ENCODE measurements around the gene GPR162.

The GPR162 gene

DNA sequence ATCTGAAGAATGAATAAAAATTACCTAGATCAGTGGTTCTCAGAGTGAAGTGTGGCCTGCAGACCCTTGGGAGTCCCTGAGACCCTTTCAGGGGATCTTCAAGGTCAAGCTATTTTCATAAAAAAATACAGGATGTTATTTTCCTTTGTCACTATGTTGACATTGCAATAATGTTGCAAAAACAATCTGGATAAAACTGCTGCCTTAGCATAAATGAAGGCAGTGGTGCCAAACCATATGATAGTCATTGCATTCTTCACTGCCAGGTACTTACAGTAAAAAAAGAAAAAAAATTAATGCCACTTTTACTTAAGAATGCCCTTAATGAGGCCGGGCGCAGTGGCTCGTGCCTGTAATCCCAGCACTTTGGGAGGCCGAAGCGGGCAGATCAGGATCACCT lies 34.3 kb upstream of the GPR162 start:
- DNase-seq (ENCODE audit: low read depth in 2 of 3, low spot score in 2 of 3): no peak

DNA sequence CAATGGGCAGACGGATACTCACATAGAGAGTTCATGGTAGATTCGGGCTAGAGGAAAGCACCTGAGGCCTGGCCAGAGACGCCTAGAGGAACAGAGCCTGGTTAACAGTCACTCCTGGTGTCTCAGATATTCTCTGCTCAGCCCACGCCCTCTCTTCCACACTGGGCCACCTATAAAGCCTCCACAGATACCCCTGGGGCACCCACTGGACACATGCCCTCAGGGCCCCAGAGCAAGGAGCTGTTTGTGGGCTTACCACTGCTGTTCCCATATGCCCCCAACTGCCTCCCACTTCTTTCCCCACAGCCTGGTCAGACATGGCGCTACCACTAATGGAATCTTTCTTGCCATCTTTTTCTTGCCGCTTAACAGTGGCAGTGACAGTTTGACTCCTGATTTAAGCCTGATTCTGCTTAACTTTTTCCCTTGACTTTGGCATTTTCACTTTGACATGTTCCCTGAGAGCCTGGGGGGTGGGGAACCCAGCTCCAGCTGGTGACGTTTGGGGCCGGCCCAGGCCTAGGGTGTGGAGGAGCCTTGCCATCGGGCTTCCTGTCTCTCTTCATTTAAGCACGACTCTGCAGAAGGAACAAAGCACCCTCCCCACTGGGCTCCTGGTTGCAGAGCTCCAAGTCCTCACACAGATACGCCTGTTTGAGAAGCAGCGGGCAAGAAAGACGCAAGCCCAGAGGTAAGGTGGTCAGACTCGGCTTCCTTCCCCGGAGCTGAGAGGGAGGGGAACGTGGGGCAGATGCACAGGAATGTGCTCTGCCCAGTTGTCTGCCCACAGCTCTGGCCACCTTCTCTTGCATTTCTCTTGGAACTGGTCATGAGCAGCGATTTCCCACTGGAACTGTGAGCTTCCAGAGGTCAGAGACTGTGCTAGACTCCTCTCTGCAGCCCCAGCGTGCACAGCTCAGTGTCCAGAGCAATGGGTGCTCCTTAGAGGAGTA lies 32.4 kb upstream of the GPR162 start, which contains the start of gene CD4:
Gene CD4 (plus strand): TSS at position 557 of the 953 bp plus-strand sequence. CDS start 10,611 bp downstream, outside the sequence.
- DNase-seq (ENCODE audit: low read depth in 2 of 3, low spot score in 2 of 3): no peak

DNA sequence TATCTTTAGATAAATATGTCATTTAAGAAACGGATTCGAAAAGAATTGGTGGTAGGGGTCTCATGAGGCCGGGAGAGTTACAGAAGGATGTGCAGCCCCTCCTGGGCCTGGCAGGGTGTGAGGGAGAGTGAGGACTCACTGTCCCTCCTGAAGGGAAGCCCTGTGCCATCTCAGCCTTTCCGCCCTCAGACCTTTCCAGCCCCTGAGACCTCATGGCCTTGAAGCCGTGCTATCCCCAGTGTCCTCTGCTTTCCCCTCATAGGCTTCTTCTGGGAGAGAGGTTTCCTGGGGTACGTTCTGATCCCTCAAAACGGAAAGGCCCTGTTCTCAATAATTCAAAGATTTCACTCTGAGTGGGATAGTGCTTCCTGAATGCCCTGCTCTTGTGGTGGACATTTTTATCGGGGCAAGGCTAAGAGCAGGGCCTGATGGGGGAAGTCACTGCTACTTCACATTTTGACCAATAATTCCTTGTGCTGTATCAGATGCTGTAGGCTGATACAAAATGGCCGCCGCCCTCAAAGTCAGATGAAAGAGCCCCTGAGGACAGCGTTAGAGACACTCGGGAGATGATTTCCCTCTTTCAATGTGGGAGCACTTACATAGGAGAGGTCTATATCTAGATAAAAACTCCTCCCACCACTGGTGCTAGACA lies 31.0 kb upstream of the GPR162 start:
- no peak for DNase-seq (ENCODE audit: low read depth in 2 of 3, low spot score in 2 of 3)

DNA sequence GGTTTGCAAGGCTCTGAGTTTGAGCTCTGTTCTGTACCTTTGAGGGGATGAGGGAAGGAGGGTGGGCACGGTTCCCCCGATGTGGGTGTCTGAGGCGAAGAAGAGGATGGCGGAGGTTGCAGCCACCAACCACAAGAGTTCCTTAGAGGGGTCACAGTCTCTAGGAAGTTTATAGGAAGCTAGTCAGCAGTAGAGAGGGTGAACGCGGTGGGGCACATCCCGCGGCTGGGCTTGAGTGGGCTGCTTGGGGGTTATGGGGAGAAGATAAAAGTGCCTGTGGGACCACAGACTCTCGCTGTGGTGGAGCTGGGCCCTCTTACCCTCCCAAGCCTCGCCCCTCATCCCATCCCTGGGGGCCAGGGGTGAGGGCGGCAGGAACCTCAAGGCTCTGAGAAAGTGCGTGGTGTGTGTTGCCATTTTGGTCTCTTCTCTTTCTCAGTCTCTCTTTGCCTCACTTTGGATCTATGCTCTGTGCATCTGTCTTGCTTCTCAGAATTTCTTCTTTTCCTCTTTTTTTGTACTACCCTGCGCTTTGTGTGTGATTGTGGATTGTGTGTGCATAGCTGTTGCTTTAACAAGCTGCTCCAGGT lies 29.6 kb upstream of the GPR162 start:
- no peak for DNase-seq (ENCODE audit: low read depth in 2 of 3, low spot score in 2 of 3)

DNA sequence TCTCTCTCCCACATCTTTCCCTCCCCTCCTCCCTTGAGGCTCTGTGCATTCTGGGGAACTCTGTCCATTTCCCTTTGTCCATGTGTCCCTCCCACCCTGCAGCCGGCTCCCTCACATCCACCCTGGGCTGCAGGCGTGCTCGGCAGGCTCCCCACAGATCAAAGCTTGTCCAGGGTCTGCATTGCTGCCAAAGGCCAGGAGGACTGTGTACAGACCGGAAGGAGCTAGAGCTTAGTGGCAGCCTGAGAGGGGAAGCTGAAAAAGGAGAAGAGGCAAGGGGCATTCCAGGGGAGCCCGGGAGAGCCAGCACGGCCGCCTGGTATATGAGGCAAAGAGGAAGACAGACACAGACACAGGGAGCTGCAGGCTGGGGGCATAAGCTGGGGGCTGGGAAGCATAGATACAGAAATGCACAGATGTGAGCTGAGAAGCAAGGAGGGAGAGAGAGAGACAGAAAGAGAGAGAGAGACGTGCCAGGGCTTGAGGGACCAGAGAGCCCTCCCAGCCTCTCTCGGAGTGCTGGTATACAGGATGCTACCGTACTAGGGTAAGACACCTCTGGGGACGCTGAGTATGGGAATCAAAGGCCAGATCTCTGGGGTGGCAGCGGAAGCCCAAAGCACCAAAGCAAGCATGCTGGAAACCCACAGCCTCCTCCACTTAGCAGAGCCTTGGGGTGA lies 29.0 kb upstream of the GPR162 start:
- no peak for DNase-seq (ENCODE audit: low read depth in 2 of 3, low spot score in 2 of 3)

DNA sequence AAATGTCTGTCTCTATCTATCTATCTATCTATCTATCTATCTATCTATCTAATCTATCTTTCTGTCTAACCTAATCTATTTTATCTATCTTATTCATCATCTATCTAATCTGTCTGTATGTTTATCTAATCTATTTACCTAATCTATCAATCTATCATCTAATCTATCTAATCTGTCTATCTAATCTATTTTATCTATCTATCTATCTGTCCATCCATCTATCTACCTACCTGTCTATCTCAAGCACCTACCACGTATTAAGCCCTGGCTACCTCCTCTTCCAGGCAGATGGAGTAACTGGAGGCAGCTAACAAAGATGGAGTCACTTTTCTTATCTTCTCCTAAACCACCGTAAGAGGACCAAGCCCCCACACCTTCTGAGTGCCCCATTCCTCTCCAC lies 26.5 kb upstream of the GPR162 start:
- DNase-seq (ENCODE audit: low read depth in 2 of 3, low spot score in 2 of 3): no peak

DNA sequence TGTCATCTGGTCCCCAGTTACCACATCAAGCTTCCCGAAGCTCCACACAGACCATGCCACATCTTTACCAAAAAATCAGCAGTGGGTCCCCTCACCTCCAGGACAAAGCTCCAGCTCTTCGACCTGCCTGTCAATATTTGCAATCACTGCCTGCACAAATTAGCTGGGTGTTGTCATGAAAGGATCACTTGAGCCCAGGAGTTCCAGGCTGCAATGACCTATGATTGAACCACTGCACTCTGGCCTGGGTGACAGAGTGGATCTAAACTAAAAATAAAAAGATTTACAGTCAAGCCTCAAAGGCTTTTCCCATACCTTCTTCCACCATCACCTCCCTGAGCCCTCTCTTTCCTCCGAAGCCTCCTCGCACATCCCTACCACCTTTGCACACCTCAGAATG lies 25.0 kb upstream of the GPR162 start:
- DNase-seq (ENCODE audit: low read depth in 2 of 3, low spot score in 2 of 3): no peak

DNA sequence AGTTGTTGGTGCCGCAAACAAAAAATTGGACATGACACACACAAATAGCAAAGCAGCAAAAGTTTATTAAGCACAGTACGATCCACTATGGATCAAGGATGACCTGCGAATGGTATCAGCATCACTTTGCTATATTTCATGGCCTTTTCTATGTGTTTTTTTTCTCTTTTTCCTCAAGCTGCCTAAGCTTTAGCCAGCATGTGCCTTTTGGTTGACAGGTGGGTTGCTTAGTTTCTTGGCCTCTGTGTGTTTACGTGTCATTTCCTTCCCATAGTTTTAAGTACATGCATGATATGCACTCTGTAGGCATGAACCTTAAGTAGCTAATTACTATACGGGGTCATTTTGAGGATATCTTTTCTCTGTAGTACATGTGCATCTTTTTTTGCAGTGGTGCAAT lies 22.5 kb upstream of the GPR162 start:
- DNase-seq (ENCODE audit: low read depth in 2 of 3, low spot score in 2 of 3): no peak

DNA sequence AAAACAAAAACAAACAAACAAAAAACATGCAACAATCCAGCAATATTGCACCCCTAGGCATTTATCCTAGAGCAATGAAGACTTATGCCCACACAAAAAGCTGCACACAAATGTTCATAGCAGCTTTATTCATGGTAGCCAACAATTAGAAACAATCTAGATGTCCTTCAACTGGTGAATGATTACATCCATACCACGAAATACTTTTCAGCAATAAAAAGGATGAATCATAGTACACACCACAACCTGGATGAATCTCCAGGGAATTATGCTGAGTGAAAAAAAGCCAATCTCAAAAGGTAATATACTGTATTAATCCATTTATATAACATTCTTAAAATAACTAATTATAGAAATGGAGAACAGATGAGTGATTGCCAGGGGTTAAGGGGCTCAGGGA lies 14.5 kb upstream of the GPR162 start:
- no peak for DNase-seq (ENCODE audit: low read depth in 2 of 3, low spot score in 2 of 3)

DNA sequence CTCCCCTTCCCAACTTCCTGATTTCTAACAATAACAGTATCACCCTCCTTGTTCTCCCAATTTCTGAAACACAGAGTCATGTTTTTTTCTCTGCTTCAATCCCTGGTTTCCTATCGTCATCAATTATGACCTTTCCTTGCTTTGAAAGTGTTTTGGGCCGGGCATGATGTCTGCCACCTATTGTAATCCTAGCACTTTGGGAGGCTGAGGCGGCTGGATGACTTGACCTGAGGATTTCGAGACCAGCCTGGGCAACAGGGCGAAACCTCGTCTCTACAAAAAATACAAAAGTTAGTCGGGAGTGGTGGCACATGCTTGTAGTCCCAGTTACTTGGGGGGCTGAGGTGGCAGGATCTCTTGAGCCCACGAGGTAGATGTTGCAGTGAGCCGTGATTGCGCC lies 12.6 kb upstream of the GPR162 start:
- no peak for DNase-seq (ENCODE audit: low read depth in 2 of 3, low spot score in 2 of 3)

DNA sequence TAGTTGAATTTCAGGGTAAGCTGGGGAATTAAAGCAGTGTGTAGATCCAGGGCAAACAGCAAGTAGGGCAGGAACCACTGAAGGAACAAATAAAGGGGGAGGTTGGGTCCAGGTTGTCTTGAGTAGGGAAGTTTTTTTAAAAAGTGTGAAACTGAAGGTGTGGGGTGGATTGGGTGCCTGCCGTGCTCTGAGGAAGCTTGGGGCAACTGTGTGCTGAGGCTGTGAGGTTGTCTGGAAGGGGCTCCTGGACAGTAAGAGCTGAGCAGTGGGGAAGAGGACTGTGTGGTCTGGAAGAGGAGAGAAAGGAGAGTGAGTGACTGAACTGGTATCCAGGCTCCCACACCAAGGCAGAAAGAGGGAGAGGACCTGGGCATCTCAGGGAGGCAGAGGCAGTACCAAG lies 10.9 kb upstream of the GPR162 start:
- DNase-seq (ENCODE audit: low read depth in 2 of 3, low spot score in 2 of 3): no peak

DNA sequence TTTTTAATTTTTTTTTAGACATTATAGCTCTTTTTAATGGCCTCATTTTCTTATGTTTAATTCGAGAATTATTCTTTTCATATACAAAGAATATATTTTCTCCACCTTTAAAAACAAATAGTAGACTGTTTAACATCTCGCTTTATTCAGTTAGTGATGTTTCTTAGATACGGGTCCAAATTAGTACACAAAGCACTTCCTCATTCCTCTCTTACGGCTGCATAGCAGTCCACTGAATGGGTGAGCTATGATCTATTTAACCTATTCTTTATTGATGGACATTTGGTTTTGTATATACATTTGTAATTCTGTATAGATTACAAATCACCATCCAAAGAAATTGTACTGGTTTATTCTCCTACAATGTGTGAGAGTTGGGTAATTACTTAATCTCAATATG lies 8.3 kb upstream of the GPR162 start:
- DNase-seq (ENCODE audit: low read depth in 2 of 3, low spot score in 2 of 3): no peak

DNA sequence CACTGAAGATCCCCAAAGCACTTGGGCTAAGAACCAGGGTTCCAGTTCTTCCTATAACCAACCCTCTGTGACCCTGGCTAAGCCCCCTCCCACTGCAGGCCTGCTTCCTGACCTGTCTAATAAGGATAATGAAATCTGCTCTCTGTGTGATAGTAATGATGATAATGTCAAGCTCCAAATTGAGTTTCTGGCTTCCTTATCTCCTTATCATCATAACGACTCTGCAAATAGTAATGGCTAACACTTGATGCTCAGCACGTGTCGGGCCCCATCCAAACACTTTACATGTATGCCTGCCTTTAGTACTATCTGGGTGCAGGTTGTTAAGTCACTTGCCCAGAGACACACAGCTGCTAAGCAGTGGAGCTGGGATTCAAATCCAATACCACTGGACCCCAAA lies 5.0 kb upstream of the GPR162 start:
- no peak for DNase-seq (ENCODE audit: low read depth in 2 of 3, low spot score in 2 of 3)

DNA sequence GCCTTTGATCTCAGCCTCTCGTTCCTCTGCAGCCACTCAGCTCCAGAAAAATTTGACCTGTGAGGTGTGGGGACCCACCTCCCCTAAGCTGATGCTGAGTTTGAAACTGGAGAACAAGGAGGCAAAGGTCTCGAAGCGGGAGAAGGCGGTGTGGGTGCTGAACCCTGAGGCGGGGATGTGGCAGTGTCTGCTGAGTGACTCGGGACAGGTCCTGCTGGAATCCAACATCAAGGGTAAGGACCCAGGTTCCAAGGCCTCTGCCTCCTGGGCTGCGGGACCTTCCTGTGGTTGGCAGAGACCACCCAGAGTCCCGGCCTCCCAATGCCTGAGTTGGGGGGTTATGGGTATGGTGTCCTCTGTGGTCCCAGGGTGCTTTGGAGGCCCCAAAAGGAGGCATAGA lies 4.5 kb upstream of the GPR162 start:
- DNase-seq (ENCODE audit: low read depth in 2 of 3, low spot score in 2 of 3): no peak

DNA sequence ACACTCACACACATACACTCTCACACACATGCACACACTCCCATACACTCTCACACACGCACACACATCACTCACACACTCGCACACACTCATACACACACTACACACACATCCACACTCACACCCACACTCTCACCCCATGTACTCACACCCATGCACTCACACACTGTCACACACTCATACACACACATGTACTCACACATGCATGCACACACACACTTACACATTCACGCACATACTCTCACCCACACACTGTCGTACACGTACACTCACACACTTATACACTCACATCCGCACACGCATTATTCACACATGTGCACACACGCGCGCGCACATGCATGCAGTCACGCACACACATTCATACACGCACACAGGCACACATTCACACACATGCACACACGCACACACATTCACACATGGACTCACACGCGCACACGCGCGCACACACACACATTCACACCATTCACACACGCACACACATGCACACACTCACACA lies 3.9 kb upstream of the GPR162 start:
- DNase-seq (ENCODE audit: low read depth in 2 of 3, low spot score in 2 of 3): no peak

DNA sequence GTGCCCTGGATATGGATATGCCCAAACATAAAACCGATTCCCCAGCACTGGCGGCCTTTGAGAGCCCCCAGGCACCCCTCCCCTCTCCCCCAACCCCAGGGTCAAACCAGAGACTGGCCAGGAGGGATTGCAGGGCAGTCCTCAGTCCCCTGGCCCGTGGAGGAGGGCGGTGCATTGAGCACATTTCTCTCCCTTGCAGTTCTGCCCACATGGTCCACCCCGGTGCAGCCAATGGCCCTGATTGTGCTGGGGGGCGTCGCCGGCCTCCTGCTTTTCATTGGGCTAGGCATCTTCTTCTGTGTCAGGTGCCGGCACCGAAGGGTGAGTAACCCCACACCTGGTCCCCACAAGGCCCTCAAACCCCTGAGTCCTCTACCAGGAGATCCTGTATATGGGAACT lies 3.4 kb upstream of the GPR162 start:
- DNase-seq (ENCODE audit: low read depth in 2 of 3, low spot score in 2 of 3): no peak

DNA sequence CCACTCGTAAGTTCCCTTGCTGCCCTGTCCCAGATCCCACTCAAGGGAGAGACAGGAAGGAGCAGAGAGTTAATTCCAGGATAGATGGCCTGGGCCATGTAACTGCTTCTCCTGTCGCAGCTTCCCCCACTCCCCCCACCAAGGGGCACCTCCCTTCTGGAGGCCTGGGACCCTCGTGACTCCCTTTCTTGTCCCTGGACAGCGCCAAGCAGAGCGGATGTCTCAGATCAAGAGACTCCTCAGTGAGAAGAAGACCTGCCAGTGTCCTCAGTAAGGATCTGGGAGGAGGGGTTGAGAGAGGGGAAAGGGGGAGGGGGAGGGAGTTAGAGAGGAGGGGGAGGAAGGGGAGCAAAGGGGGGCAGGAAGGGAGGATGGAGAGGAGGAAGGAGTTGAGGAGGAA lies 3.0 kb upstream of the GPR162 start:
- DNase-seq (ENCODE audit: low read depth in 2 of 3, low spot score in 2 of 3): no peak

DNA sequence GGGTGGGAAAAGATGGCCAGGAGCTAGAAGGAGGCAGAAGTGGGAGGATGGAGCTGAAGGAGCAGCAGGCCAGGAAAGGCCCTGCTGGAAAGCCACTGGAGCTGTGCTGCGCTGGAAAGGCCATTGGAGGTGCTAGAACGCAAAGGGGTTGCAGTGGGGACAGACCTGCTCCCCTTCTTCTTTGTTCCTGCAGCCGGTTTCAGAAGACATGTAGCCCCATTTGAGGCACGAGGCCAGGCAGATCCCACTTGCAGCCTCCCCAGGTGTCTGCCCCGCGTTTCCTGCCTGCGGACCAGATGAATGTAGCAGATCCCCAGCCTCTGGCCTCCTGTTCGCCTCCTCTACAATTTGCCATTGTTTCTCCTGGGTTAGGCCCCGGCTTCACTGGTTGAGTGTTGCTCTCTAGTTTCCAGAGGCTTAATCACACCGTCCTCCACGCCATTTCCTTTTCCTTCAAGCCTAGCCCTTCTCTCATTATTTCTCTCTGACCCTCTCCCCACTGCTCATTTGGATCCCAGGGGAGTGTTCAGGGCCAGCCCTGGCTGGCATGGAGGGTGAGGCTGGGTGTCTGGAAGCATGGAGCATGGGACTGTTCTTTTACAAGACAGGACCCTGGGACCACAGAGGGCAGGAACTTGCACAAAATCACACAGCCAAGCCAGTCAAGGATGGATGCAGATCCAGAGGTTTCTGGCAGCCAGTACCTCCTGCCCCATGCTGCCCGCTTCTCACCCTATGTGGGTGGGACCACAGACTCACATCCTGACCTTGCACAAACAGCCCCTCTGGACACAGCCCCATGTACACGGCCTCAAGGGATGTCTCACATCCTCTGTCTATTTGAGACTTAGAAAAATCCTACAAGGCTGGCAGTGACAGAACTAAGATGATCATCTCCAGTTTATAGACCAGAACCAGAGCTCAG lies 2.3 kb upstream of the GPR162 start:
- no peak for DNase-seq (ENCODE audit: low read depth in 2 of 3, low spot score in 2 of 3)

DNA sequence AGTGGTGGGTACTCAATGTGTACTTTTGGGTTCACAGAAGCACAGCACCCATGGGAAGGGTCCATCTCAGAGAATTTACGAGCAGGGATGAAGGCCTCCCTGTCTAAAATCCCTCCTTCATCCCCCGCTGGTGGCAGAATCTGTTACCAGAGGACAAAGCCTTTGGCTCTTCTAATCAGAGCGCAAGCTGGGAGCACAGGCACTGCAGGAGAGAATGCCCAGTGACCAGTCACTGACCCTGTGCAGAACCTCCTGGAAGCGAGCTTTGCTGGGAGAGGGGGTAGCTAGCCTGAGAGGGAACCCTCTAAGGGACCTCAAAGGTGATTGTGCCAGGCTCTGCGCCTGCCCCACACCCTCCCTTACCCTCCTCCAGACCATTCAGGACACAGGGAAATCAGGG lies 1.5 kb upstream of the GPR162 start:
- DNase-seq (ENCODE audit: low read depth in 2 of 3, low spot score in 2 of 3): no peak

DNA sequence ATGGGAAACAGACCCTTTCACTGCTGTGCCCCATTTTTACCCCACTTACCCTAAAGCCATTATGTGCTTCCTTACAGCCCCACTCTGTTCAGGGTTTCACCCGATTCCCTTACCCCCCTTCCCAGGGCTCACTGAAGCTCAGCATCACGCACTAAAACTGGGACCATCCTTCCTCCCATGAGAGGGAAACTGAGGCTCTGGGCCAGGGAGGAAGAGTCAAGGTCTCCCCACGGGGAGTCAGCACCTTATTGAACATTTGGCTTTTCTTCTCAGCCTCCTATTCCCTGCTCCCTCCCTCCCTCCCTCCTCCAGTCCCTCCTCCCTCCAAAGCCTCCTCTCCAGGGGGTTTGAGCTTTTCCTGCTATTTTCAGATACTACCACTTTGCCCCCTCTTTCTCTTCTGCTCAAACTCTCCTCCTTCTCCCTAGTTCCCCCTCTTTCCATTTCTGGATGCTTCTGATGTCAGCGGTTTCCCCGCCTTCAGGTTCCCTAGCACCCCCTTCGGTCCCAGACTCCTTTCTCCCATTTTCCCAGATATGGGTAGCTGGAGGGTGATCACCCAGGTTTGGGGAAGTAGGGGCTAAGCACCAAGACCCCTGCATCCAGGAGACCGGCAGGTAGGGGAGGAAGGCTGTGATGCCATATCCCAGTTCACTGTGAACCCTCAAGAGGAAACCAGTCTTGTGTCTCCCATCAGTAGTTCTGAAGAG lies 960 bp downstream of the GPR162 start:
- no peak for DNase-seq (ENCODE audit: low read depth in 2 of 3, low spot score in 2 of 3)
